B cell (primary cell): Measurements from ENCODE around the gene CFH. TPM values are rescaled to one million over a fixed set of nuclear protein-coding genes. Genes with fewer than 3 reads are reported as not detected.

Source experiments
- ATAC-seq: fragments of 200-7000 bp; cut with Tn5 transposase; one replicate; pipeline ENCODE4 v1.10.0; 2021; ENCODE audit warnings: low read depth, mild to moderate bottlenecking, moderate number of reproducible peaks, moderate library complexity
- CTCF ChIA-PET: fragments of 350-600 bp; sonication (Branson Sonifier 250); formaldehyde crosslinking; loops from one replicate; lab custom pipeline; 2021; ENCODE audit warnings: antibody characterized with exemption, inconsistent platforms; lab: Charles Lee
- POLR2A ChIA-PET: fragments of 350-600 bp; sonication (Branson Sonifier 250); formaldehyde crosslinking; loops from one replicate; lab custom pipeline; 2021; ENCODE audit warnings: antibody characterized with exemption; lab: Charles Lee
- DNase-seq: peaks from one replicate; pipeline ENCODE4 v3.0.0; 2013
- H2AFZ ChIP-seq: 2 replicates; pipeline ENCODE4 v1.6.1; 2012; ENCODE audit warnings: mild to moderate bottlenecking, low read depth, low read length; ENCODE audit not compliant: insufficient read depth, poor library complexity, severe bottlenecking
- H3K27ac ChIP-seq, 2 donors: 1 replicate in 1 of 2; 2 replicates in 1 of 2; pipeline ENCODE4 v1.5.1; 2012 to 2013; ENCODE audit warnings: low read length in 2 of 2, mild to moderate bottlenecking in 2 of 2, moderate library complexity in 1 of 2
- H3K27me3 ChIP-seq, 4 experiments: fragments of 200-600 bp in 1 of 4; sonication (generic) in 1 of 4; replicated peaks in 1 of 4; 1 replicate in 2 of 4; 2 replicates in 2 of 4; pipeline versions ENCODE4 v1.6.1 to v1.7.0; 2013 to 2016; ENCODE audit warnings: low read length in 3 of 4, mild to moderate bottlenecking in 2 of 4, mixed read lengths in 1 of 4, moderate library complexity in 1 of 4; ENCODE audit not compliant: insufficient read depth in 4 of 4, control insufficient read depth in 3 of 4; ENCODE audit errors: control extremely low read depth in 1 of 4
- H3K36me3 ChIP-seq, 2 experiments: replicated peaks in 1 of 2; 1 replicate in 1 of 2; 2 replicates in 1 of 2; pipeline versions ENCODE4 v1.6.1 to v1.7.1; 2013; ENCODE audit warnings: low read length in 1 of 2; ENCODE audit not compliant: insufficient read depth in 2 of 2, control insufficient read depth in 1 of 2; ENCODE audit errors: control extremely low read depth in 1 of 2, extremely low read depth in 1 of 2
- H3K4me1 ChIP-seq, 2 donors: fragments of 200-600 bp in 1 of 2; sonication (generic) in 1 of 2; 1 replicate in 1 of 2; 2 replicates in 1 of 2; pipeline versions ENCODE4 v1.5.1 to v1.6.1; 2013 to 2017; ENCODE audit warnings: low read length in 2 of 2; ENCODE audit not compliant: control insufficient read depth in 2 of 2, insufficient read depth in 2 of 2
- H3K4me2 ChIP-seq: replicated peaks from 2 replicates; pipeline ENCODE3; 2012; ENCODE audit warnings: mild to moderate bottlenecking, low read depth, low read length; ENCODE audit not compliant: poor library complexity, severe bottlenecking
- H3K4me3 ChIP-seq, 5 experiments: fragments of 200-600 bp in 1 of 5; sonication (generic) in 1 of 5; 1 replicate in 3 of 5; 2 replicates in 2 of 5; pipeline versions ENCODE4 v1.5.1 to v1.7.0; 2011 to 2016; ENCODE audit warnings: low read length in 4 of 5, mild to moderate bottlenecking in 4 of 5, low read depth in 2 of 5, control low read depth in 1 of 5, moderate library complexity in 1 of 5; ENCODE audit not compliant: insufficient read depth in 1 of 5; ENCODE audit errors: control extremely low read depth in 1 of 5, extremely low read depth in 1 of 5
- H3K79me2 ChIP-seq: fragments of 200-600 bp; sonication (generic); one replicate; pipeline ENCODE4 v1.6.0; 2016; ENCODE audit warnings: low read length; ENCODE audit not compliant: control insufficient read depth, insufficient read depth
- H3K9ac ChIP-seq: fragments of 200-600 bp; sonication (generic); 2 replicates; pipeline ENCODE4 v1.6.1; 2017; ENCODE audit warnings: mild to moderate bottlenecking, low read length, moderate library complexity
- H3K9me3 ChIP-seq, 3 donors: one replicate each; pipeline versions ENCODE4 v1.6.1 to v1.7.1; 2013; ENCODE audit warnings: low read length in 2 of 3; ENCODE audit not compliant: control insufficient read depth in 2 of 3, insufficient read depth in 1 of 3; ENCODE audit errors: control extremely low read depth in 1 of 3
- H4K20me1 ChIP-seq: 2 replicates; pipeline ENCODE4 v1.6.0; 2012; ENCODE audit warnings: mild to moderate bottlenecking, low read length; ENCODE audit not compliant: insufficient read depth, control insufficient read depth, poor library complexity, severe bottlenecking
- H3K27ac Mint-ChIP-seq: one replicate; pipeline ENCODE4 v1.8.0; 2021; ENCODE audit warnings: mixed read lengths
- H3K27me3 Mint-ChIP-seq: one replicate; pipeline ENCODE4 v1.8.0; 2021; ENCODE audit warnings: mixed read lengths
- H3K4me1 Mint-ChIP-seq: one replicate; pipeline ENCODE4 v1.8.0; 2021; ENCODE audit warnings: mixed read lengths
- H3K4me3 Mint-ChIP-seq: one replicate; pipeline ENCODE4 v1.8.0; 2021; ENCODE audit warnings: mixed read lengths
- H3K9me3 Mint-ChIP-seq: one replicate; pipeline ENCODE4 v1.8.0; 2022; ENCODE audit warnings: mixed read lengths; ENCODE audit not compliant: insufficient read depth
- CTCF ChIP-seq: fragments of 200-600 bp; IDR thresholded peaks from one replicate; pipeline ENCODE4 v1.8.0; 2022; ENCODE audit warnings: antibody characterized with exemption, mild to moderate bottlenecking
- EZH2 ChIP-seq: IDR thresholded peaks from 2 replicates; pipeline ENCODE4 v1.6.1; 2012; ENCODE audit warnings: borderline replicate concordance, low read depth, mild to moderate bottlenecking, moderate library complexity, low read length; ENCODE audit not compliant: insufficient read depth, poor library complexity, severe bottlenecking
- WGBS: methylation state at CpG from one replicate; pipeline ENCODE4 v1.1.5; 2013; ENCODE audit warnings: missing lambda C conversion rate; ENCODE audit not compliant: insufficient coverage; 5-methylcytosine and 5-hydroxymethylcytosine counted together
- intact Hi-C: fragments of 100-400 bp; cut with micrococcal nuclease; formaldehyde crosslinking; loops from one replicate; pipeline ENCODE4 v1.10.0; 2022
- polyA plus RNA-seq: library from polyadenylated mRNA; depleted of rRNA; stranded (reverse); fragments of >200 nt; gene quantifications from 2 replicates; pipeline ENCODE4 v1.2.3, GENCODE V29; 2012
- total RNA-seq, 2 donors: library from RNA; stranded (reverse); fragments of 120-200 nt in 1 of 2; gene quantifications; 1 replicate in 1 of 2; 2 replicates in 1 of 2; pipeline versions ENCODE4 v1.2.3 to v1.2.4, GENCODE V29; 2013 to 2022

CFH gene
- total and polyA plus RNA-seq, 2 donors (not counting 1 experiment from before 2014, with no cell fraction given), result not detected

DNA sequence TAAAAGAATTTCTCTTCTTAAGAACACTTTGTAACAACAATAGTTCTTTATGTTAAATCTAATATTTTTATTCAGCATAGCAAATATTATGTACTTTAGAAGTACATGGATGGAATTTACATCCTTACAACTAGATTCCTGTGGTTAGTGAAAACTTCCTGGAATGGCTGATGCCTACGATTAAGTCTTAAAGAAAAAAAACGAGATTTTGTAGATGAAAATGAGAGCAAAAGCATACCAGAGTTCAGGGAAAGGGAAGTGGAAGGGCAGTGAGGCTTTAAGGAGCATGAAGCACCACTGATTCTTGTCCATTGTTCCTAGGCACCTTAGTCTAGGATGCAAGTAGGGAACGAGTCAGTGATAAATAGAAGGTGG is 26.7 kb downstream of the CFH start:
- WGBS, result 73% methylated on average over 3 of the region's 3 CpGs

GRCh38 chr1:196680107-196680506 is 28.3 kb downstream of the CFH start:
- H3K27me3 Mint-ChIP-seq, result no peaks in the 10 kb centered on the region
- Histone ChIP-seq H2AFZ (no peak overlapping the region), H3K4me3 (no peak overlapping the region), H3K79me2 (no peaks in the 10 kb centered on the region), H3K4me2 (no peak overlapping the region), H3K27me3 (no peaks in the 10 kb centered on the region), H3K4me1 (no peaks in the 10 kb centered on the region), H3K36me3 (no peaks in the 10 kb centered on the region), H3K9ac (no peak overlapping the region), H3K9me3 (no peaks in the 10 kb centered on the region), H4K20me1 (no peaks in the 10 kb centered on the region), H3K27ac (no peak overlapping the region)
- H3K9me3 Mint-ChIP-seq, result no peaks in the 10 kb centered on the region
- ATAC-seq, result no peak
- no peaks in the 10 kb centered on the region for H3K4me1 Mint-ChIP-seq
- WGBS, result no CpG with 5 or more reads among the region's 2 CpGs
- POLR2A ChIA-PET, result no interaction called here
- intact Hi-C loops, result no loop called here
- no peak for DNase-seq
- H3K27ac Mint-ChIP-seq, result no peak overlapping the region
- TF ChIP-seq CTCF, result no peak
- no peak for TF ChIP-seq EZH2
- CTCF ChIA-PET, result interaction anchor here (0.7 kb wide), 1 partner anchor 1983 kb away, joined by 3 read pairs; no protein-coding TSS in a partner anchor
- H3K4me3 Mint-ChIP-seq, result no peak overlapping the region

More for the DNA sequence above, 26.7 kb downstream of the CFH start:
- Histone ChIP-seq H3K9ac (no peak overlapping the region), H3K27ac (no peak overlapping the region), H3K4me2 (no peak overlapping the region), H3K36me3 (no peaks in the 10 kb centered on the region), H3K79me2 (no peaks in the 10 kb centered on the region), H2AFZ (no peak overlapping the region), H3K4me1 (no peaks in the 10 kb centered on the region), H3K9me3 (no peaks in the 10 kb centered on the region), H4K20me1 (no peaks in the 10 kb centered on the region), H3K27me3 (no peaks in the 10 kb centered on the region), H3K4me3 (no peak overlapping the region)
- Mint-ChIP-seq H3K27ac (no peak overlapping the region), H3K27me3 (no peaks in the 10 kb centered on the region), H3K4me3 (no peak overlapping the region), H3K4me1 (no peaks in the 10 kb centered on the region), H3K9me3 (no peaks in the 10 kb centered on the region)
- CTCF ChIA-PET, result no interaction called here
- no peak for ATAC-seq
- no peak for DNase-seq
- TF ChIP-seq EZH2 (no peak), CTCF (no peak)
- intact Hi-C loops, result no loop called here
- POLR2A ChIA-PET, result no interaction called here
